A549 (cell line): ENCODE results near the gene NHLH1. TPM values are rescaled to one million over a fixed set of nuclear protein-coding genes. Genes with fewer than 3 reads are reported as not detected.

ENCODE experiments used
- ATAC-seq, 2 experiments: fragments of 200-7000 bp in 1 of 2; fragments of >200 bp in 1 of 2; cut with Nextera tagmentation in 1 of 2; cut with Tn5 transposase in 1 of 2; 3 replicates each; pipeline versions ENCODE4 v1.8.0 to v1.9.1; 2018 to 2020; ENCODE audit warnings: mild to moderate bottlenecking in 1 of 2, moderate library complexity in 1 of 2
- CTCF ChIA-PET: fragments of 300-600 bp; sonication (Branson Sonifier 250); formaldehyde crosslinking; extraction: SDS; loops from one replicate; lab custom pipeline; 2021; ENCODE audit warnings: antibody characterized with exemption, inconsistent platforms; lab: Yijun Ruan, JAX
- POLR2A ChIA-PET: fragments of 350-600 bp; formaldehyde crosslinking; extraction: SDS; loops from one replicate; lab custom pipeline; 2021; ENCODE audit warnings: antibody characterized with exemption, inconsistent platforms; lab: Yijun Ruan, JAX
- DNase-seq, 2 experiments: peaks; one replicate each; pipeline versions ENCODE4 v3.0.0 to v3.0.0-alpha.2; 2011 to 2016; ENCODE audit warnings: low read depth in 1 of 2, low spot score in 1 of 2
- FAIRE-seq: peaks from 2 replicates; lab custom pipeline; 2011; peaks lifted over from hg19 to GRCh38; lab: Jason Lieb, UNC
- H3K27ac ChIP-seq, 2 experiments: fragments of >200 bp; sonication (Bioruptor Twin); formaldehyde crosslinking; 3 replicates each; pipeline ENCODE4 v1.5.1; 2016 to 2017
- H3K4me1 ChIP-seq: fragments of >200 bp; sonication (Bioruptor Twin); formaldehyde crosslinking; 3 replicates; pipeline ENCODE4 v1.6.1; 2016
- H3K4me2 ChIP-seq: fragments of >200 bp; sonication (Bioruptor Twin); formaldehyde crosslinking; 3 replicates; pipeline ENCODE4 v1.6.1; 2016
- H3K4me3 ChIP-seq: fragments of >200 bp; sonication (Bioruptor Twin); formaldehyde crosslinking; 3 replicates; pipeline ENCODE4 v1.5.1; 2016
- H3K9me3 ChIP-seq: fragments of >200 bp; sonication (Bioruptor Twin); formaldehyde crosslinking; 3 replicates; pipeline ENCODE4 v1.6.1; 2016
- ATOH8 ChIP-seq: fragments of 250-450 bp; sonication (Bioruptor Pico); IDR thresholded peaks from 2 replicates; pipeline ENCODE4 v1.5.0; 2020; ENCODE audit warnings: low read depth, mild to moderate bottlenecking, moderate library complexity
- BCL3 ChIP-seq: fragments of >200 bp; sonication (Bioruptor Twin); formaldehyde crosslinking; IDR thresholded peaks from 3 replicates; pipeline ENCODE4 v1.6.1; 2016
- CBX2 ChIP-seq: fragments of 200-600 bp; sonication (generic); IDR thresholded peaks from 2 replicates; pipeline ENCODE4 v1.6.1; 2016; ENCODE audit warnings: low read depth, mild to moderate bottlenecking, borderline replicate concordance
- CEBPB ChIP-seq, 2 experiments: fragments of >200 bp in 1 of 2; sonication (Bioruptor Twin) in 1 of 2; formaldehyde crosslinking in 1 of 2; IDR thresholded peaks; 2 replicates each; pipeline ENCODE4 v1.6.1; 2012 to 2016
- CHD4 ChIP-seq: fragments of 200-600 bp; sonication (generic); IDR thresholded peaks from 2 replicates; pipeline ENCODE4 v1.6.1; 2016; ENCODE audit warnings: antibody characterized with exemption, mild to moderate bottlenecking, borderline replicate concordance
- E2F6 ChIP-seq: IDR thresholded peaks from 2 replicates; pipeline ENCODE4 v1.6.1; 2012; ENCODE audit warnings: low read depth, borderline replicate concordance
- EHMT2 ChIP-seq: fragments of 200-600 bp; sonication (generic); IDR thresholded peaks from 2 replicates; pipeline ENCODE4 v1.6.1; 2016; ENCODE audit warnings: antibody characterized with exemption, low read depth, mild to moderate bottlenecking, moderate library complexity
- FOSL2 ChIP-seq, 2 experiments: fragments of 450-650 bp in 1 of 2; fragments of >200 bp in 1 of 2; sonication (Bioruptor Twin) in 1 of 2; formaldehyde crosslinking; IDR thresholded peaks; 2 replicates each; pipeline versions ENCODE4 v1.5.0 to v1.6.1; 2016 to 2020; ENCODE audit warnings: mild to moderate bottlenecking in 1 of 2, moderate library complexity in 1 of 2
- GATA3 ChIP-seq: IDR thresholded peaks from 2 replicates; pipeline ENCODE4 v1.6.1; 2012; ENCODE audit warnings: borderline replicate concordance
- HDAC2 ChIP-seq: fragments of 200-600 bp; sonication (generic); IDR thresholded peaks from 2 replicates; pipeline ENCODE4 v1.6.1; 2016
- HOXA7 ChIP-seq: fragments of 250-450 bp; sonication (Bioruptor Pico); IDR thresholded peaks from 2 replicates; pipeline ENCODE4 v1.5.0; 2020; ENCODE audit warnings: mild to moderate bottlenecking, moderate library complexity
- HOXB13 ChIP-seq: fragments of 250-450 bp; sonication (Bioruptor Pico); IDR thresholded peaks from 2 replicates; pipeline ENCODE4 v1.5.0; 2020; ENCODE audit warnings: low read depth, mild to moderate bottlenecking, moderate library complexity
- KDM1A ChIP-seq: fragments of 200-600 bp; sonication (generic); IDR thresholded peaks from 2 replicates; pipeline ENCODE4 v1.6.1; 2016; ENCODE audit warnings: low read depth, mild to moderate bottlenecking
- NR3C1 ChIP-seq: fragments of >200 bp; sonication (Bioruptor Twin); formaldehyde crosslinking; IDR thresholded peaks from 3 replicates; pipeline ENCODE4 v1.6.1; 2017
- PHF8 ChIP-seq: fragments of 200-600 bp; sonication (generic); IDR thresholded peaks from 2 replicates; pipeline ENCODE4 v1.6.1; 2016; ENCODE audit warnings: low read depth, mild to moderate bottlenecking, antibody characterized with exemption, moderate library complexity, borderline replicate concordance
- POLR2A ChIP-seq: IDR thresholded peaks from 2 replicates; pipeline ENCODE4 v1.6.1; 2012; ENCODE audit warnings: mild to moderate bottlenecking, low read length
- POLR2AphosphoS2 ChIP-seq: conservative IDR thresholded peaks from 2 replicates; pipeline ENCODE4 v1.6.1; 2012; ENCODE audit warnings: low read length, improper control_type of control experiment, inconsistent platforms
- RARB ChIP-seq: fragments of 250-450 bp; sonication (Bioruptor Pico); IDR thresholded peaks from 2 replicates; pipeline ENCODE4 v1.8.0; 2021; ENCODE audit warnings: mild to moderate bottlenecking, moderate library complexity
- SREBF2 ChIP-seq: fragments of 450-650 bp; IDR thresholded peaks from 2 replicates; pipeline ENCODE4 v1.6.1; 2014; ENCODE audit warnings: mild to moderate bottlenecking, moderate library complexity
- TFCP2L1 ChIP-seq: fragments of 250-450 bp; sonication (Bioruptor Pico); IDR thresholded peaks from 2 replicates; pipeline ENCODE4 v1.5.0; 2021; ENCODE audit warnings: mild to moderate bottlenecking
- USF2 ChIP-seq: fragments of 450-650 bp; IDR thresholded peaks from 2 replicates; pipeline ENCODE4 v1.6.1; 2014; ENCODE audit warnings: antibody characterized with exemption
- ZC3H11A ChIP-seq: fragments of 450-650 bp; IDR thresholded peaks from 2 replicates; pipeline ENCODE4 v1.6.1; 2014; ENCODE audit warnings: antibody characterized with exemption, mild to moderate bottlenecking
- ZFP36 ChIP-seq: fragments of 450-650 bp; IDR thresholded peaks from 2 replicates; pipeline ENCODE4 v1.6.1; 2014; ENCODE audit warnings: borderline replicate concordance; ENCODE audit not compliant: partially characterized antibody
- WGBS: methylation state at CpG from one replicate; pipeline ENCODE4 v1.1.6; 2017; ENCODE audit errors: missing lambda C conversion rate; 5-methylcytosine and 5-hydroxymethylcytosine counted together
- polyA plus RNA-seq, 4 experiments: library from polyadenylated mRNA; depleted of rRNA in 3 of 4; stranded (reverse); fragments of >200 nt; fragmentation: RNase III in 1 of 4; extraction: RNeasy Plus Mini Kit Qiagen cat#74134 plus additional on column Dnase treatment in 1 of 4; gene quantifications; 2 replicates in 3 of 4; 3 replicates in 1 of 4; pipeline ENCODE4 v1.2.3, GENCODE V29; 2011 to 2017

Gene NHLH1
- polyA plus RNA-seq, 2 of the 4 experiments (the other 2 are of a cell fraction), result 0.34 to 0.63 TPM

GRCh38 chr1:160338580-160338979, 28.3 kb upstream of the NHLH1 start:
- DNase-seq (no peak), FAIRE-seq (no peak), ATAC-seq (no peak)
- Histone ChIP-seq H3K9me3 (no peaks in the 10 kb centered on the region), H3K4me2 (no peak overlapping the region), H3K4me1 (peaks cover 15% of the 10 kb centered on the region), H3K4me3 (no peak overlapping the region), H3K27ac (no peak overlapping the region)
- ChIA-PET CTCF (interaction anchor here (0.6 to 2.6 kb wide), 5 partner anchors 14 to 253 kb away, joined by 3 to 5 read pairs (median 4); no protein-coding TSS in a partner anchor), POLR2A (no interaction called here)
- no peak for TF ChIP-seq BCL3
- TF ChIP-seq KDM1A, result no peak
- no peak for TF ChIP-seq EHMT2
- no peak for TF ChIP-seq POLR2AphosphoS2
- TF ChIP-seq HOXA7 (CRISPR knock-in tag), result no peak
- TF ChIP-seq ATOH8, result no peak
- TF ChIP-seq CHD4, result no peak
- TF ChIP-seq FOSL2 (IDR thresholded peaks at IDR 0.05), result no peak
- TF ChIP-seq FOSL2 (CRISPR knock-in tag; IDR thresholded peaks at IDR 0.05), result no peak
- TF ChIP-seq ZFP36, result no peak
- no peak for TF ChIP-seq SREBF2
- no peak for TF ChIP-seq ZC3H11A
- no peak for TF ChIP-seq CEBPB (IDR thresholded peaks at IDR 0.05)
- WGBS, result 86% methylated on average over 4 of the region's 4 CpGs

- ChIA-PET CTCF (interaction anchor here (1.5 to 2.6 kb wide), 3 partner anchors 49 to 254 kb away, joined by 4 to 5 read pairs (median 5); no protein-coding TSS in a partner anchor), POLR2A (no interaction called here)
- TF ChIP-seq TFCP2L1, result no peak
- TF ChIP-seq PHF8, result no peak
- no peak for TF ChIP-seq BCL3
- FAIRE-seq, result no peak
- Histone ChIP-seq H3K4me2 (no peak overlapping the region), H3K4me1 (peaks cover 20% of the 10 kb centered on the region), H3K9me3 (no peaks in the 10 kb centered on the region), H3K4me3 (no peak overlapping the region), H3K27ac (no peak overlapping the region)
- no peak for DNase-seq
- 92% methylated on average over 3 of the region's 3 CpGs for WGBS
- ATAC-seq, result no peak
These were observed 26.7 kb upstream of the NHLH1 start for GRCh38 chr1:160340146-160340545.

- Histone ChIP-seq H3K27ac (no peak overlapping the region), H3K4me2 (peak overlapping the region; percentile 89; the same call in 2 of the 3 replicates), H3K9me3 (no peaks in the 10 kb centered on the region), H3K4me3 (no peak overlapping the region), H3K4me1 (peaks cover 20% of the 10 kb centered on the region)
- 83% methylated on average over 2 of the region's 2 CpGs for WGBS
- ChIA-PET CTCF (no interaction called here), POLR2A (no interaction called here)
- DNase-seq, result no peak
- ATAC-seq, result no peak
- no peak for FAIRE-seq
- TF ChIP-seq E2F6, result no peak
- no peak for TF ChIP-seq HDAC2
- no peak for TF ChIP-seq CBX2
- no peak for TF ChIP-seq HOXB13 (CRISPR knock-in tag)
- TF ChIP-seq SREBF2, result no peak
- TF ChIP-seq EHMT2, result no peak
- TF ChIP-seq POLR2A, result no peak
- no peak for TF ChIP-seq USF2
- TF ChIP-seq GATA3, result no peak
- no peak for TF ChIP-seq ZC3H11A
- TF ChIP-seq TFCP2L1, result no peak
- no peak for TF ChIP-seq NR3C1
- no peak for TF ChIP-seq CEBPB (IDR thresholded peaks at IDR 0.05)
- no peak for TF ChIP-seq RARB (CRISPR knock-in tag)
These were observed 26.0 kb upstream of the NHLH1 start for GRCh38 chr1:160340866-160341265.
